NCI-H2196 treated with DMSO at 0.1 percent for 48 hours (cell line): ENCODE data around the gene LTF.

Source experiments
- DNase-seq: peaks from one replicate; lab custom pipeline; 2025; ENCODE audit not compliant: unreplicated experiment; lab: John Stamatoyannopoulos, UW

The LTF gene

DNA sequence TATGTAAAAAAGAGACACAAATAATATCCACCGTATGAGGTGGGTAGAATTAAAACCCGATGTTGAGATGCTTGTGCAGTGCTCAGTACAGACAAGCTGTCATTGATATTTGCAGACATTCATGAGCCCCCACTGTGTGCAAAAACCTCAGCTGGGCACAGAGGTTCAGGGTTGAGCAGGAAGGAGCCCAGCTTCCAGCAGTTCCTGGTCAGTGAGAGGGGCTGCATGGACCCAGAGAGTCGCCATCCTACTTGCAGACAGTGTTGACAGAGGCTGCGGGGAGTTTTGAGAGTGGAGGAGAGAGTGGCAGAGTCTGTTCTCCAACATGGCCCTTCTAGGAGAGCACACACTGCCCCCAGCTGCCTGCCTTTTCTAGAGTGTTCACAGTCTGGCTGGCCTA is 6.1 kb upstream of the LTF start:
- DNase-seq = no peak

- no peak for DNase-seq
Measured at GRCh38 chr3:46469680-46470357, 5.1 kb upstream of the LTF start.

GRCh38 chr3:46468753-46469600 is 4.3 kb upstream of the LTF start:
- DNase-seq = no peak

DNA sequence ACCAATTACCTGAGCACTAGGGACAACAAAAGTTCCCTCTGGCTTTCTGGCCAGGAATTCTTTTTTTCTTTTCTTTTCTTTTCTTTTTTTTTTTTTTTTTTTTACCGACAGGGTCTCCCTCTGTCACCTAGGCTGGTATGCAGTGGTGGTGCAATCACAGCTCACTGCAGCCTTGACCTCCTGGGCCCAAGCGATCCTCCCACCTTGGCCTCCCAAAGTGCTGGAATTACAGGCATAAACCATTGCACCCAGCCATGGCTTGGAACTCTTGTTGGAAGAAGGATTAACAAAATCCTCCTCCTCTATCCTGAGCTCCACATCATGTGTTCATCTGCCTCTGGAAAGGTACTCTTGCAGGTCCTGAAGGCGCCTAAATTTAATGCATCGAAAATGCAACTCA is 2.9 kb upstream of the LTF start:
- no peak for DNase-seq

- DNase-seq = no peak
Measured at GRCh38 chr3:46466871-46467403, 2.2 kb upstream of the LTF start.

DNA sequence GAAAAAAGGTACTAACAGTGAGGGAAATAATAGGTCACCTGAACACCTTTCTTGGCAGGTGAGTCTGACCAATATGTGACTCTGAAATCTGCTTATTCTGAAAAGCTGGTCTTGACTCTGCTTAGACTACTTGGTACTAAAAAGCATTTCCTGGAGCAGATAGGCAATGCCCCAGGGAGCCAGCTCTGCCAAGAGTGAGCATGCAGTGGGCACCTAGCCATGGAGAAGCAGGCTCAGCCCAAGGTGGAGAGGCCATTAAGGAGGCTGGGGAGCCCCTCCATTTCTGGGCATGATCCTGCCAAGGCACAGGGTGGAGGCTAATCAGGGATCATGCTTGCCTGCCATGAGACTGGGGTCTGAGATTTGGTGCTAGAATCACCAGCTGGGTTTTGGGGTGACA is 1.6 kb upstream of the LTF start:
- DNase-seq = no peak

GRCh38 chr3:46465196-46465520 is 453 bp upstream of the LTF start:
- DNase-seq = no peak

DNA sequence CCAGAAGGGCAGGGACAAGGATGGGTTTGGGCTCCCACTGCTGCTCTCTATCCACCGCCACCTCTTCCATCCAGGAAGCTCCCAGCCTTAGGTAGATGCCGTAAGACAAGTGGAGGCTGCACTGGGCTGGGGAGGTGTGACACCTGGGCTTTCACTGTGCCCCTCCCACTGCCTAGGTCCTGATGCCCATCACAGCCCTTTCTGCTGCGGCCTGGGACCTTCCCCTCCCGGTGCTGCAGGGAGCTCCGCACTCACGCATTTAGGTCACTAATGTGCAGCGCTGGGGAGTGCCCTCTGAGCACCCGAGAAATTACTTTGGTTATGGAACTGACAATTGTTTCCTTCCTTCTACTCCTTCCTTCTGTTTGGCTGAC is 850 bp downstream of the LTF start:
- DNase-seq = no peak

- no peak for DNase-seq
Measured at GRCh38 chr3:46463120-46463867, 1.4 kb downstream of the LTF start.

- no peak for DNase-seq
Measured at GRCh38 chr3:46462511-46462910, 2.2 kb downstream of the LTF start.

DNA sequence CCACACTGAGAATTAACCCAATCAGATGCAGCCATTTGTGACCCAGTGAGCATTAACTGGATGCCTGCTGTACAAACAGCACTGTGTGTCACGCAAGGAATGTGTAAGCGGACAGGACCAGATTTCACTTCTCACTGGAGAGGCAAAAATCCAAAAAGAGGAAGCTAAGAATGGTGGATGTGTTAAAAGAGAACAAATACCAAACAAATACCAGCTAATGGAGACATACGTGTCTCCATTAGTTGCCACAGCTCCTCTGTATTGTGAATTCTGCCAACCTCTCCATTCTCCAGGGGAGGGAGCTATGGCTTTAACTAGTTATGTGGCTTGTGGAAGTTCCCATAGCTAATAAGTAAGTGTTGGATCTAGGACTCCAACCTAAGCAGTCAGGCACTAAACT is 2.6 kb downstream of the LTF start:
- no peak for DNase-seq

DNA sequence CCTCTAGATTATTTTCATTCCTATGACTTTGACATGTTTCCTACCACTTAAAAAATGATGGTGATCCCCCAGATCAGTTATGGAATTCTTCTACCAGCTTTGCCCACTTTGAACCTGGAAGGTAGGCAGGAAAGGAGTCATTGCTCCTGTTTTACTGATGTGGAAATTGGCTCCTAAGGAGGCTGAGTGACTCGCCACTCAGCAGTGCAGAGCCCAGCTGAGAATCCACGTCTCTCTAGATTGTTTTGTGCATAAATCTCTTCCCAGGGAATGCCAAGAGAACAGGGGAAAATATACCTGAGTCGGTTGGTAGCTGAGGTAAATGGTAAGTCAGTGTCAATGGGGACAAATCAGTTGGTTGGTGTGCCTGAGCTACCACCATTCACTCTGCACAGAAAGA is 4.7 kb downstream of the LTF start:
- no peak for DNase-seq

GRCh38 chr3:46456118-46456517 is 8.6 kb downstream of the LTF start:
- no peak for DNase-seq

DNA sequence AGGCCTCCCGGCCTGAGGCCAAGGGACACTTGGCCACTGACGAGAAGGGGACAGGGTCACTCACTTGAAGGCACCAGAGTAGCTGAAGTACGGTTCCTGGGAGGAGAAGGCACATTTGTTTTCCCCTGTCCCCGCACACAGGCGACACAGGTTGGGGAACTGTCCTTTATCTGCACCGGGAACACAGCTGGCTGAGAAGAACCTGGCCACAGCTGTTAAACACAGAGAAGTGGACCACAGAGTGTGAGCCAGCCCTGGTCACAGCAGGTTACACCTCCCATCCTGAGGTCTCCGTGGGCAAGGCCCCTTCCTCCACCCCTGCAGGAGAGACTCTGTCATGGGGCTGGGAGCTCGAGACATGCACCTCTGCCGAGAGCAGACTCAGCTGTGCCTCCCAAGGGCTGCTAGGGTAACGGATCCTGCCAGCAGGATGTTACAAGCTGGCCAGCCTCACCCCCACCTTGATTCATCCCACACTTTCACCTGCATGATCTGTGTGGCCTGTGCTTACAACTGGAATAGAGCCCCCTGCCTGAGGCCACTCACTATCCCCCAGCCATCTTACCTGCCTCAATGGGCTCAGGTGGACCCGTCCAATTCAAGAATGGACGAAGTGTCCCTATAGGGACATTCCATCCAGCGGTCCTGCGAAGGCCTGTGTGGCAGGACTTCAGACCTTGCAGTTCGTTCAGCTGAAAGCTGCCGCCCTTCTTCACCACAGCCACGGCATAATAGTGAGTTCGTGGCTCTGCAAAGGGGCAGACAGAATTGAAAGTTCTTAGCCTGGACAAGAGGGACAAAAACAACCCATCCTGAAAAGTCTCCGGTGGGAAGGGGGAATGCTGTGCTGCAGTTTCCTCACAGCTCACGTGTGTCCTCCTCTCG is 9.2 kb downstream of the LTF start:
- no peak for DNase-seq

DNA sequence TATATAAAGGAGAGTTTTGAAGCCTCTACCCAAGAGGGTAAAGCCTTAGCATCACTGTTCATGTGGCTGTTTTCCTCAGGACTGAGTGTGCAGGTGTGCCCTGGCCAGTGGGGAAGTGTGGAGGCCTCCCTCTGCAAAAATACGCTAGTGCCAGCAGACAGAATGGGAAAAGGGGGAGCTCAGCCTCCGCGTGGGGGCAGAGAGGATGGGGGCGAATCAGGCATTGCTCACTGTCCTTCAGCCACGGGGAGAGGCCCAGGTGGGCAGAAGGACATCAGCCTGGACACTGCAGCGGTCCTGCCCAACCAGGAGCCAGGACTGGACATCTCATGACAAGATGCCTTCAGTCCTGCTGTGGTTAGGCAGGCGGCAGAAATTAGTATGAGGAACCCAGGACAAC is 10.1 kb downstream of the LTF start:
- DNase-seq = no peak

DNA sequence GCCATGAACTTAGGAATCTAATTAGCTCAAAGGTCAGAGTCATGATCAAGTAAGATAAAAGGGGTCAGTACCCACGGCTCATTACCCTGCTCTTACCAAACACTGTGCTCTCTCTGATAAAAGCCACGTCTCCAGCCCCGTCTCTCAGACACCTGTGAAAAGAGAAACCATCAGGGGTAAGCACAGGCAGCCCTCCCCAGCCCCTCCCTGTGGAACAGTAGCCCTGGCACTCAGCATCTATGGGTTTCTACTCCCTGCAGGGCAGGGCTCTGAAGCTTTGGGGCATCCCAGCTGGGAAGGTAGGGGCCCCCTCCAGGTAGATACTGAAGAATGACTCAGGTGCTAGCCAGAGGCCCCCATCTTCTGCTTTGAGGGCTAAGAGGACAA is 10.5 kb downstream of the LTF start:
- no peak for DNase-seq

- no peak for DNase-seq
Measured at GRCh38 chr3:46453526-46454208, 11.0 kb downstream of the LTF start.

DNA sequence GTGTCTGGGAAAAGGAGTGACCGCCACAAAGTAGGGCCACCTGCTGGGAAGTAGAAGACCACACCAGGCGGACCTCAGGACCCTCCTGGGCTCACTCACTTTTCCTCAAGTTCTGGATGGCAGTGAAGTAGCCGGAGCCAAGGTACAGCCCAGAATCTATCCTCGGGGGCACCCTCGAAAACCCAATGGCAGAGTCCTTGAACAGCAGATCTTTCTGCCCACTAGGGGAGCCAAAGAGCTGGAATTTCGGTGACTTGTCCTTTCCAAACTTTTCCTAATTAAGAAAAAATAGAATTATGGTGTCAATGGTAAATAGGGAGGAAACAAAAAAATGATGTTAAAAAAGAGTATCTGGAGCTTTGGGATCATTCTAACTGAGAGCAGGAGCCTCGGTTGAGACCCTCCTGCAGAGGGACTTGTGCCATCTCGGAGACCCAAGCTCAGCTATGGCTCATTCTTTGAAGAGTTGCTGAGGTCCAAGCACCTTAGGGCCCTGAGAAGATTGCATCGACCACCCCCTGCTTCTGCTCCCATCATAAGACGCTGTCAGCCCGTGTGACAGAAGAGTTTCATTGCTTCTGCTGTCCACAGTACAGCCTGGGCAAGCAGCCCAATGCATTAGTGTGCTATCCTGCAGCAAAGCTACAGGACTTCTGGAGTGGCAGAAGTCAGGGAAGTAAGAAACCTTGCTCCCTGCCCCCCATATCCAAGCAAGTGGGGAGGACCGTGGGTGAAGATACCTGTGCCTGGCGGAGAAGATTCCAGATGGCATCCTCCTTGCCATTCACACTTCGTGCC is 14.8 kb downstream of the LTF start:
- no peak for DNase-seq

GRCh38 chr3:46448721-46449120 is 16.0 kb downstream of the LTF start:
- no peak for DNase-seq
